ENCODE data around the gene PLEKHB2.

DNA sequence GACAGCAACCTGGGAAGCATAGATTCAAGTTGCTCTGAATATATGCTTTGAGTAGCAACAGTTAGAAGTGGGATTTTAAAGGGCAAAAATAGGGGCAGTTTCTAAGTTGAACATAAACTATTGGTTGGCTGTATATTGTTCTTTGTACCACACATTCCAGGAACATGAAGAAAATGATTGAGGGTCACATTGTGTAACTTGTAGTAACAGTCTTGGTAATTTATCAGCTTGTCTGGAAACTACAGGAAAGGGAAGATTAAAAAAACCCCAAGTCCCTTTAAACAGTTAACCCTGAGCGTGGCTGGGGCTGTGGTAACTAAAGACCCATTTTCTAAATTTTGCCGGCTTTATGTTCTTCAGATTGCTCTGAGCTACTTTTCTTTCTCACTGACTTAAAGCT is 7.4 kb downstream of the PLEKHB2 start:
- TF ChIP-seq POLR2A (IDR thresholded peaks at IDR 0.05) (no peak), POLR2AphosphoS5 (IDR thresholded peaks at IDR 0.05) (no peak)

Measured in sigmoid colon (tissue), 4 donors.